SW 1271 (cell line): ENCODE data around the gene LONP2.
"Not testable (repeated sequence)": the region's sequence is repeated elsewhere in the genome, so short reads cannot be mapped to it uniquely, and the experiment has no call there.

Source experiments
- DNase-seq, 2 experiments: peaks; one replicate each; lab custom pipeline; 2025; lab: John Stamatoyannopoulos, UW

Gene LONP2

DNA sequence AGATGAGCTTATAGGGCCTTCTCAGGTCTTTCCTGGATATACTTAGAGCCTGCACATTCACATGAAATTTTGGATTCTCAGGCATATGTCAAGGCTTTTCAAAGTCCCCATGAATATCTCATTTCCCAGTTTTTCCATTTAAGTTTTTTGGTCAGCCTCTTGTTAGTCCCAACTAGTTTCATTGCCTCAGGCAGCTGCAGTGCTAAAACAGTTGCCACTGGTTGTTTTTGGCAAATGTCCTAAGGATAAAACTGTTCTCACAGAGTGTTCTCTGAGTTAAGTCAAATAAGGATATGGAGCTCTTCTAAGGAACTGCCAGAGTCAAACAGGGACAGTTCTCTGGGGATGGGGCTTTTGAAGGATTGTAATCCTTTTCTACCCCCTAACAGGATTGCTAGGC, 43.1 kb downstream of the LONP2 start:
- no peak for DNase-seq

DNA sequence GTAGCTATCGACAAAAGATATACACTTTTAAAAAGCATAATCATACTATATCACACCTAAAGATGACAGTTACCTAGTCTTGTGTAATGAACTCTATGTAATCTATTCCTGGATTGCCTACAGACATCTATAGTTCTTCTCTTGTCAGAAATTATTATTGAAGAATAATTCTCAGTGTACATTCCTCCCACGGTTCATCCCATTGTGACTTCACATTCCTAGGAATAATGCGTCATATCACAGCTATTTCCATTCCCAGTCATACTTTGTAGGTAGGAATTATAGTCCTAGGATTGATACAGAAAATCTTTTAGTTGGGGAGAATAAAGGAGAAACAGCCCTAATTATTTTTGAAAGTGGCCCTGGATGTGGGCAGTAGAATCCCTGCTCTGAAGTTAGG, 47.2 kb downstream of the LONP2 start:
- no peak for DNase-seq

DNA sequence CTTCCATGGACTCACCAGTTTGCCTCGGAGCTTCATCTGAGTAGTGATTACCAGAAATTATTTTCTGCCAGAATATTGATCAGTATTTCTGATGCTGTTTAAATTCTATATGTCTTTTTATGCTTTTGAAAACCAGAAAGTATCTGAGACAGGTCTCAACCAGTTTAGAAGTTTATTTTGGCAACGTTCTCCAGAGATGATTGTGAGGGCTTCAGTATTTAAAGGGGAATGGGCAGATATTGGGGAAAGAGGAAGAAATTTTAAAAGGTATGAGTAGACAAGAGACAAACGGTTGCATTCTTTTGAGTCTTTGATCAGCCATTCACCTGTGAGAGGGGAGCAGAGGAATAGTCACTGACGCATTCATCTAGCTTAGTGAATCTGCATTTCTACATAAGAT, 47.7 kb downstream of the LONP2 start:
- no peak for DNase-seq

DNA sequence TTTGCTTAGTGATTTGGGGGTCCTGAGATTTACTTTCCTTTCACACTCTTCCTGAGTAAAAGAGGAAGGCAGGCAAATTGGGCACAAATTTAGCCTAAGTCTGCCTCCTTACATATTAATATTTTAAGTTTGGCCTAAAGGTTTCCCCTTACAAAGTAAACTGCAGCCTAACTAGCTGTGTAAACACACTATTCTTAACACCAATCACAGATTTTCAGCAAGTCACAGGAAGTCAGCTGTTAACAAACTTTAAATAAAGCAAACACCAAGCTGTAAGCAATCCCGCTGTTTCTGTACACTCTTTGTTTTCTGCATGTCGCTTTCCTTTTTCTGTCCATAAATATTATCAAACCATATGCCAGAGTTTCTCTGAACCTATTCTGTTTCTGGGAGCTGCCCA, 48.4 kb downstream of the LONP2 start:
- no peak for DNase-seq

DNA sequence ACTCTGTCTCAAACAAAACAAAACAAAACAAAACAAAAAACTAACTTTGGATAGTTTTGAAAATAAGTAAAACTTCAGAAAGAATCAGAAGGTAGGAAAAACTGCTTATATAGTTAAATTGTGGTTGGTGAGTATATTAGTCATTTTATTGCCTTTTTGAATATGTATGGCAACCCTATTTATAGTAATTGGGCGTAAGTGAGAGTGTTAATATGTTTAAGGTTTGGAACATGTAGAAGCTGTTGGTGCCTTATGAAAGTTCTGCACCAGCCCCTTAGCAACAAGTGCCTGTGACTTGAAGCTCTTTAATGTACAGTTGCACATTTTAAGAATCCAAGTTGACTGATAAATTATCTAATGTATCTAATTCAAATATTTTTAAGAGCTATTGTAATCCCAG, 50.6 kb downstream of the LONP2 start:
- DNase-seq: no peak

DNA sequence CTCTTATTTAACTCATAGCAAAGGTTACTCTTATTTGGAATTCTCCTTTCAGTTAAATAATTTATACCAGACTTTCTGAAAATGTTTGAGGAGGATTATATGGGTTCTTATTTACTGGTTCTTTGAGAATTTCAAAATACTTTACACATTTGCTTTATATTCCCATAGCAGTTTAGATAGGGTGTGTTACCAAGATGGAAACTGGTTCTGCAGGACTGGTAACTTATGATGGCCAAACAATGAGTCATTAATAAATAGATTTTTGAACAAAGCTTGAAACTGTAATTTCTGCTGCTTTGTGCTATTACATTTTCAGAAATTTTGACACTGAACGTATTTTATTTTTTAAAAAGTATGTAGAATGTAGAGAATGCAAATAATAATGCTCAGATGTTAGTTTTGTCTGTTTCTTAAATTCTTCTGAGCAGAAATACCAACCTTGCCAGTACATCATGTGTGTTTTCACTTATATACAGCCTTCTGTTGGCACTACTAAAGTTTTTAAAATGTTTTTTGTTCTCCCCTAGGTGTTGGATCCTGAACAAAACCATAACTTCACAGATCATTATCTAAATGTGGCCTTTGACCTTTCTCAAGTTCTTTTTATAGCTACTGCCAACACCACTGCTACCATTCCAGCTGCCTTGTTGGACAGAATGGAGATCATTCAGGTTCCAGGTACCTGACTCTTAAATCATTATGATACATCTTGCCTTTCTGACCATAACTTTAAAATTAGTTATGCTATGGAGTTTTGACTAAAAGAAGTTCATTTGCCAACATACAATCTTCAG, 51.6 kb downstream of the LONP2 start:
- DNase-seq: no peak

DNA sequence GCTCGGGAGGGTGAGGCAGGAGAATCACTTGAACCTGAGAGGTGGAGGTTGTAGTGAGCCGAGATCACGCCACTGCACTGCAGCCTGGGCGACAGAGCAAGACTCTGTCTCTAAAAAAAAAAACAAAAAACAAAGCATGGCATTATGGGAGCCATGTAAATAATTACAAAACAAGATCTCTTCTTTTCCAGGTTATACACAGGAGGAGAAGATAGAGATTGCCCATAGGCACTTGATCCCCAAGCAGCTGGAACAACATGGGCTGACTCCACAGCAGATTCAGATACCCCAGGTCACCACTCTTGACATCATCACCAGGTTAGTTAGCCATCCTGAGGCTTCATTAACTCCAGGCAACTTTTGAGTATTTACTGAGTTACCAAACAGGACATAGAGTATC, 55.4 kb downstream of the LONP2 start:
- DNase-seq: no peak

DNA sequence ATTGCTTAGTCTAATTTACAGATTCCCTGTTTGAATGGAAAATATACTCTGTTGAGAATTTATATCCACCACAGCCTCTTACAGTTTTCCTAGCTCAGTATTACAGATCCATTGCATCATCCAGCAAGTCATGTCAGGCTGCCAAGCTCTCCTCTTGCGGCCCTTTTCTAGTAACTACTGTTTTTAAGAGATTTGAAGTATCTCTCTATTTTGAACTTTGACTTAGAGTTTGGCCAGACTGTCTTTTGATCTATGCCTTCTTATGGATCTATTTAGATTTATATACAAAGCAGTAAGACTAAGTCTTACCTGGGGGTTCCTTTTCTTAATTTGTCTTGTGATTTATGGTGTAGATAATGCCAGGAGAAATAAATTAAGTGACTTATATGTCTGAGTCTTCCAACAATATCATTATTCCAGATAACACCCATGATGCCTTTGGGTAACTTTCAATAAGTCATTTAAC, 56.3 kb downstream of the LONP2 start:
- no peak for DNase-seq

DNA sequence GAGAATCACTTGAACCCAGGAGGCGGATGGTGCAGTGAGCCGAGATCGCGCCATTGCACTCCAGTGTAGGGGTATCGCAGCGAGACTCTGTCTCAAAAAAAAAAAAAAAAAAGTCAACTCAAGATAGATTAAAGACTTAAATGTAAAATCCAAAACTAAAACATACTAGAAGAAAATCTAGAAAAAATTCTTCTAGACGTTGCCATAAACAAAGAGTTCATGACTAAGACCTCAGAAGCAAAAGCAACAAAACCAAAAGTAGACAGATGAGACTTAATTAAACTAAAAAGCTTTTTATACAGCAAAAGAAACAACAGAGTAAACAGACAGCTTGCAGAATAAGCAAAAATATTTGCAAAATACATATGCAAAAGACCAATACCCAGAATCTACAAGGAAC, 64.4 kb downstream of the LONP2 start:
- no peak for DNase-seq

DNA sequence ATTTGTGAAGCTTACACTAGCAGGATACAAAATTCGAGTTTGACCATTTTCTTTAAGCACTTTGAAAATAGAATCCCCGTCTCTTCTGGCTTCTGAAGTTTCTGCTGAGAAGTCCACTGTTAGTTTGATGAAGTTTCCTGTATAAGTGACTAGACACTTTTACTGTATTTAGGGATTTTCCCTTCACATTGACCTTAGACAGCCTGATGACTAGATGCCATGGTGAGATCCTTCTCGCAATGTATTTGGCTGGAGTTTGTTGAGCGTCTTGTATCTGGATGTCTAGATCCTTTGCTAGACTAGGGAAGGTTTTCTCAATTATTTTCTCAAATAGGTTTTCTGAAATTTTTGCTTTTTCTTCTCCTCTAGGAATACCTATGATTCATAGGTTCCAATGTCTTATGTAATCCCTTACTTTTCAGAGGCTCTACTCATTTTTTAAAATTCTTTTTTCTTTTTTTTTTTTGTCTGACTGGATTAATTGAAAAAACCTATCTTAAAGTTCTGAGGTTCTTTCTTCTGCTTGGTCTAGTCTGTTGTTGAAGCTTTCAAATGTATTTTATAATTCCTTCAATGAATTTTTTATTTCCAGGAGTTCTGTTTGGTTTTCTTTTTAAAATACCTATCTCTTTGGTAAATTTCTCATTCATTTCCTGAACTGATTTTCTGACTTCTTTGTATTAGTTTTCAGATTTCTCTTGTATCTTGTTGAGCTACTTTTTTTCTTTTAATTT, 67.0 kb downstream of the LONP2 start:
- DNase-seq: no peak

DNA sequence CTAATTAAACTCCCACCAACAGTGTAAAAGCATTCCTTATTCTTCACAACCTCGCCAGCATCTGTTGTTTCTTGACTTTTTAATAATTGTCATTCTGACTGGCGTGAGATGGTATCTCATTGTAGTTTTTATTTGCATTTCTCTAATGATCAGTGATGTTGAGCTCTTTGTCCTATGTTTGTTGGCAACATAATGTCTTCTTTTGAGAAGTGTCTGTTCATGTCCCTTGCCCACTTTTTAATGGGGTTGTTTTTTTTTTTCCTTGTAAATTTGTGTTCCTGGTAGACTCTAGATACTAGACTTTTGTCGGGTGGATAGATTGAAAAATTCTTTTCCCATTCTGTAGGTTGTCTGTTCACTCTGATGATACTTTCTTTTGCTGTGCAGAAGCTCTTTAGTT, 69.8 kb downstream of the LONP2 start:
- not testable (repeated sequence) for DNase-seq

DNA sequence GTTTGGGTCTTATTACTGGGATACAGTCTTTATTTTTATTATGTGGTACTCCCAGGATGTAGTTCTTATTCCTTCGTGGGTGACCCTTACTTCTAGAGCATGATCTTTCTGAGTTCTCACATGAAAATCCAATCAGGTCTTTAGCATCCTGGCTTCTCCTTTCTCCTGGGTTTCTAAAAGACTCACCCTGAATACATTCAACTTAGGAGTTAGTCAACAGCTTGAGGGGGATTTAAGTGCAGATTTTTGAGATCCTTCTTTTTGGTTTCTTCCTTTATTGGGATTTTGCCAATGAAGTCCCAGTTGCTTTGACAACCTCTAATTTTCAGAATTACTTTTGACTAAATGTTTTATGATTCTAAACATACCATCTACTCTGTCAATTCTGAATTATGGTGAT, 72.9 kb downstream of the LONP2 start:
- no peak for DNase-seq

DNA sequence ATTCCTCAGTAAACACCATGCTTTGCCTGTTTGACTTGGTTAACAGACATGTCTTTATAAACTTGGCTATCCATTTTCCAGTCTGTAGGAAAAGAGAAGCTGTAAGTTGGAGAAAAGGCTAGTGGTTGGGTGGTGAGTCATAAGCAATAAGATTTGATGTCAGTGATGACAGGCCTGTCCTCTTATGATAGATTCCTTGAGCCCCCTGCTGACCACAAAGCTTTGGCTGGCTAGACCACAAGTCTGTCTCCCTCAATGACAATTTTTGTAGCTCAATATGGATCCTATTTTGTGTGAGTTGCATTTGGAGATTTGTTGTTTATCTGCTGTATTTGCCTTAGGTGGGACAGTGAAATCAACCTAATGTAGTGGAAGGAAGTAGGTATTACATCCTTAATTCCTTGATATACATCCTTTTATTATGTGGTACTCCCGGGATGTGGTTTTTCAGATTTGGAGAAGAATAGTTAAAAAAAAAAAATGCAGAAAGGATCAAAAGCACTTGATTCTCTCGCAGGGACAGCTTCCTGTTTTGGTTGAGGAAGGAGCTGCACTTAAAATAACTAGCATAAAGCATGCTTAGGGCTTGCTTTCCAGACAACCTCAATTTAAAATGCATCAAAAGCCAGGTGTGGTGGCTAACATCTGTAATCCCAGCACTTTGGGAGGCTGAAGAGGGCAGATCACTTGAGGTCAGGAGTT, 73.7 kb downstream of the LONP2 start:
- DNase-seq: peak in 1 of 2 experiments; percentile 3

DNA sequence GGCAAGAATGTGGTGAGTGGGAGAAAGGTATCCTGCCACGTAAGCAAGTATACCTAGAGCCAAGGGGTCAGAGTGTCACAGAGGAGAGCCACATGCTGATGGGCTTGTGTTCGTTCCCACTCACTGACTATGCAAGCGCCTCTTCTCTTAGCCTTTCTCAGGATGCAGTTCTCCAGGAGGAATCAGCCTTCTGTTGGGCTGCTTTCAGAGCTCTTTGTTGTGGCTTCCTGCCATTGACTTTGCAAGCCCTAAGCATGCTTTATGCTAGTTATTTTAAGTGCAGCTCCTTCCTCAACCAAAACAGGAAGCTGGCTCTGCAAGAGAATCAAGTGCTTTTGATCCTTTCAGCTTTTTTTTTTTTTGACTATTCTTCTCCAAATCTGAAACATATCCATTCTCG, 74.5 kb downstream of the LONP2 start:
- DNase-seq: no peak

DNA sequence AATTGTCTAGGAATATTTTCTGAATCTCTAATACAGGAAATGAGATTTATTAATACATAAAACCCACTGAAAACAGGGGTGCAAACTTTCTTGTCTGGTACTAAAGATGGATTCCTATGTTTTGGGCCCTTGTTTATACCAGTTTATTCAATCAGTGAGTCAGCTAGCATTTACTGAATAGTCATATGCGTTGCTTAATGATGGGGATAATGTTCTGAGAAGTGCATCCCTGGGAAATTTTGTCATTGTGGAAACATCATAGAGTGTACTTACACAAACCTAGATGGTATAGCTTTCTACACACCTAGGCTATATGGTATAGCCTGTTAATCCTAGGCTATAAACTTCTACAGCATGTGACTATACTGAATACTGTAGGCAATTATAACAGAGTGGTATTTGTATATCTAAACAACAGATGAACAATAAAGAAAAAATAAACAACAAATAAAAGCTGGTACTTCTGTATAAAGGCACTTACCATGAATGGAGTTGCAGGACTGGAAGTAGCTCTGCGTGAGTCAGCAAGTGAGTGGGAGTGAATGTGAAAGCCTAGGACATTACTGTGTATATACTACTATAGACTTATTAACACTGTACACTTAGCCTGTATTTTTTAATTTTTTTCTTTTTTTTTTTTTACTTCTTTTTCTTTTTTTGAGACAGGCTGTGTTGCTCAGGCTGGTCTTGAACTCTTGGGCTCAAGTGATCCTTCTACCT, 77.4 kb downstream of the LONP2 start:
- DNase-seq: no peak

DNA sequence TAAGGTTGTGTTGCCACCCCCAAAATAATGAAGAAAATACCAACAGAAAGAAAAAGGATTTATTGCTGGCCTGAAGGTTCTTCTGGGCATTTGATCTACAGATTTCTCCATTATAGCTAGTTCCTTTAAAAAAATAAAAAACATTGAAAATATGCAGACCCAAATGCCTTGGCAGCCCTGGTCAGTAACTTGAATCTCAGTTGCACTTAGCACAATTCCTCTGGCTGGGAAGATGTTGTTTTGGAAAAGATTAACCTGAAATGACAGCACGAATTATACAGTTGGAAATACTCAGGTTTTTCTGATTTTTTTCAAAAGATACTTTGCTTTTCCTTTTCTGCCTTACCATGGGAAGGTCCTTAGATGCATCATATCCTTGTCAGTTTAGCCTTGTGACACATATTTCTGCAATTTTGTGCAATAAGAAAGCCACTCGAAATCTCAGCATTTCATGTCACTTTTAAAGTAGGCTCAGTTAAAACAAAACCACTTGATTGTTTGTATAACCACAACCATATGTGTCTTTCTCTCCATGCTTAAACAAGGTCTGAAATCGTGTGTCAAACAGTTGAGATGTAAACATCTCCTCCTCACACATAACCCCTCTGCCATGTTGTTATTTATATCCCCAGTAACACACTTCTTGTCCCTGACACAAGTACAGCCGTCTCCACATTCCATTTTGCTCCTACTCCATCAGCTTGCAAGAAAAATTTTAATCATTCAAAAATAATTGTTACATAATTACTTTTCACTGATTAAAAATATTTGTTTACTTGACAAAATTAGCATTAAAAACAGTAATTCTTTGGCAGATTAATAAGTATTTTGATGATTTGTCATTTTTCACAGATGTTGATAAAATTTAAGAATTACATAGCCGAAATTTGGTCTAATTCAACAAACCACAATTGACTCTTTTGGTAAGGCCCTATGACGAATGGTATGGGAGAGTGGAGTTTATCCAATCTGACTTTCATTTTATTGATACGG, 80.0 kb downstream of the LONP2 start:
- no peak for DNase-seq

DNA sequence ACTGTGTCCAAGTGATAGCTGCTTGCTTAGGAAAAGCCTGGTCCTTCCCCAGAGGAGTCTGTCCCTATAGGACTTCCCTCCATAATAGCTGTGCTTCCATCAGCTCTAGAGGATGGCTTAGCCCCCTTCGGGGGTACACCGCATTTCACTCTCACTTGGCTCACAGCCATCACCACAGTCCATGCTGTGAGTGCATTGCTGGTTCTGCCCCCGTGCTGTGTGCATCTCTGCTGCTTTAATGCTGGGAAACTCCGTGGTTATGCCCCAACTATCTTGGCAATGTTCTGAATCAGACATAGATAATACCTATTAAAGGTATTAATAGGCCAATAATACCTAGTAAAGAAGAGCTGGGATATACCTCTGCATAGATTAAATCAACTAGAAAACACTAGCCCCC, 82.8 kb downstream of the LONP2 start:
- DNase-seq: no peak

DNA sequence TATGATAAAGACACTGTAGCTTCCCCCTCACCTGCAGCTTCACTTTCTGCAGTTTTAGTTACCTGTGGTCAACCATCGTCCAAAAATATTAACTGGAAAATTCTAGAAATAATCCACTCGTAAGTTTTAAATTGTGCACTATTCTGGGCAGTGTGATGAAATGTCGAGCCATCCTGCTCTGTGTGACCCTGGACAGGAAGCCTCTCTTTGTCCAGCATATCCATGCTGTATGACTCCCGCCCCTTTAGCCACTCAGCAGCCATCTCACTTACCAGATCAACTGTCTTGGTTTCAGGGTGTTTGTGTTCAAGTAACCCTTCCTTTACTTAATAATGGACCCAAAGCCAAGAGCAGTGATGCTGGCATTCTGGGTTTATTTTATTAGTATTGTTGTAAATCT, 85.0 kb downstream of the LONP2 start:
- no peak for DNase-seq

DNA sequence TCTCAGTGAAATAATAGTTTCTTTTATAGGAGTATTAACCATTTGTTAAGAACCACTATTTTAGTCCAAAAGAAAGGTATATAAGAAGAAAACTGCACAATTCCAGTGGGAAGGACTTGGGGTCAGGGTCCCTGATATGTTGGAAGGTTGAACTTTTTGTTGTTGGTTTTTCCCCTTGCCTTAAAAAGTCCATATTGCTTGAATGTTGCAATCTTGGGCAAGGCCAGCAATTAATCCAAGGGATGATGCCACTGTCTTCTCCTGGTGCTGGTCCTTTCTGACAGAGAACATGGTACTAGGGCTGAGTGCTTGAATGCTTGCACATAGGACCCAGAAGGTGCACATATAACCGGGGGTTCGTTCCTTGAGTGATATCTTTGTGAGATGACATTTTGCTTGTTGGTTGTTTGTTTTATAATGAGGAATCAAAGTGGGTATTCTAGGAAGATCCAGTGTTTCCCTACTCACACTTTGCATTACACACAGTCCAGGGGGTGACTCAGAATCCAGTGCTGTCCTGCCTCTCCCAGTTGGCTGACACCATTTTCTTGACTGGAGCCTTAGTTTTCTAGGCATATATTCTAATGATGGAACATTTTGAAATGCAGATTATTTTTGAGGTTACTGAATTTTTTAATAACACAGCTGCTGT, 86.2 kb downstream of the LONP2 start:
- DNase-seq: no peak

DNA sequence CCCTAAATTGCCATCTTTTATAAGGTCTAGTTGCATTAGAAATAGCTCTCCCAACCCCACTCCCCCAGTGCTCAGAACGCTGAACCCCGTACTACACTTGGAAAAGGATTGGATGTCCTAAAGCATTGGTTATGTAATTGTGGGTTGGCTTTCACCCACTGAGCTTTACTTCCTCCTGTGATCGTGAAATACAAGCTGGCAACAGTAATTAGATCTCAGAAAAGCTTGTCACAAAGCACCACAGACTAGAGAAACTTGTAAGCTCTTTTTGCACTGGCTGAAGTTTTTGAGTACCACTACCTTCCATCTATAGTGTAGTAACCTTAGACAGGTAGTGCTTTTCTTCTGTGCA, 86.7 kb downstream of the LONP2 start:
- no peak for DNase-seq

DNA sequence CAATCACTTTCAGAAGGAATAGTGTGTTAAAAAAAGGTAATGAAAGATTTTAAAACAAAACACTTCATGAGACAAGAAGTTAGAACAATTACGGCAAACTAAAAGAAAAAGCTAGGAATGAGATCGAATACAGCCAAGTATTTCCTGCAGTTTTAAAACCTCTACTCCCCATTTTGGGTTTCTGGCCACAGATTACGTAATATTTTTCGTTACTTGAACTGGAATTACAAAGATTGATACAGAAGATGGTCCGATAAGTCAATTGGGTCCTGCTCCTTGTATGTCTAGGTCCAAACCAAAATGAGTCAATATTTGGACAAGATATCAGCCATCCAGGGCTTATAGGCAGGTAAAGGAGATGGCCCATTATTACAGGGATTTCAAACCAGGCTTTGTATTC, 88.9 kb downstream of the LONP2 start:
- no peak for DNase-seq
